ENCODE measurements around the gene ZCCHC10. TPM values are rescaled to one million over a fixed set of nuclear protein-coding genes. Genes with fewer than 3 reads are reported as not detected.

The ZCCHC10 gene
- total and polyA plus RNA-seq, 2 donors (not counting 1 experiment from before 2014, with no cell fraction given), result 7.4 to 33.1 TPM

DNA sequence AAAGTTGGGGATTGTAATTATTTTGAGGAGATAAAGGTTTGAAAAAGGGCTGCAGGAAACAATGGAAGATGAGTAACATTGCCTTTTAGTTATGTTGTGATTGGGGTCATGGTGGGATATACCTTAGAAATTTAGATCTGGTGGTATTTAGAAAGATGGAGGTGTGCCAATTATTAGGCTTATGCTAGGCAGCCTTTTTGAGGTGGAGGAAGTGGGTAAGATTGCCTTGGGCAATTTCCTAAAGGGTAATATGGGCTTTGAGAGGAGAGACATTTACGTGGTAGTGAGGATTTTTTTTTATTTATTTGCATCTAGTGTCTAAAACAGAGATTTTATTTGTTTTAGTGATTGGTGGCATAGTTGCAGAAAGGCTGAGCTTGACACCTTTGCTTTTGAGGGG, 35.9 kb upstream of the ZCCHC10 start:
- Histone ChIP-seq H3K4me3 (replicated peaks in 1 of 4; ENCODE audit: control extremely low read depth in 1 of 4, insufficient read depth in 1 of 4, low read depth in 3 of 4, low read length in 4 of 4) (no peak overlapping the region), H3K79me2 (ENCODE audit: control insufficient read depth, insufficient read depth, low read length) (peaks cover 78% of the 10 kb centered on the region), H4K20me1 (ENCODE audit: control insufficient read depth, extremely low read depth, insufficient read depth, low read length) (peaks cover 5% of the 10 kb centered on the region), H3K9me3 (ENCODE audit: control insufficient read depth, insufficient read depth, low read depth, low read length) (no peaks in the 10 kb centered on the region), H3K27ac (ENCODE audit: insufficient read depth, low read length) (no peak overlapping the region), H2AFZ (ENCODE audit: low read length) (no peak overlapping the region), H3K9ac (ENCODE audit: insufficient read depth, low read length) (no peak overlapping the region), H3K36me3 (ENCODE audit: control insufficient read depth, insufficient read depth, low read length) (peaks cover 2% of the 10 kb centered on the region), H3K4me1 (ENCODE audit: control insufficient read depth, extremely low read depth, insufficient read depth, low read length) (no peaks in the 10 kb centered on the region), H3K4me2 (ENCODE audit: extremely low read depth, insufficient read depth, low read length) (no peak overlapping the region), H3K27me3 (ENCODE audit: control insufficient read depth, insufficient read depth, low read length) (no peaks in the 10 kb centered on the region)
- DNase-seq (ENCODE audit: low read depth in 2 of 2), result no peak
- TF ChIP-seq CTCF (conservative IDR thresholded peaks at IDR 0.05 in 1 of 2, IDR thresholded peaks at IDR 0.05 in 1 of 2; ENCODE audit: low read depth in 1 of 2, low read length in 2 of 2) (no peak), EZH2 (IDR thresholded peaks at IDR 0.05; ENCODE audit: low read length, missing control alignments) (no peak)

GRCh38 chr5:133059621-133060020, 33.3 kb upstream of the ZCCHC10 start:
- peaks cover 7% of the 10 kb centered on the region for H4K20me1 ChIP-seq (ENCODE audit: control insufficient read depth, extremely low read depth, insufficient read depth, low read length)

DNA sequence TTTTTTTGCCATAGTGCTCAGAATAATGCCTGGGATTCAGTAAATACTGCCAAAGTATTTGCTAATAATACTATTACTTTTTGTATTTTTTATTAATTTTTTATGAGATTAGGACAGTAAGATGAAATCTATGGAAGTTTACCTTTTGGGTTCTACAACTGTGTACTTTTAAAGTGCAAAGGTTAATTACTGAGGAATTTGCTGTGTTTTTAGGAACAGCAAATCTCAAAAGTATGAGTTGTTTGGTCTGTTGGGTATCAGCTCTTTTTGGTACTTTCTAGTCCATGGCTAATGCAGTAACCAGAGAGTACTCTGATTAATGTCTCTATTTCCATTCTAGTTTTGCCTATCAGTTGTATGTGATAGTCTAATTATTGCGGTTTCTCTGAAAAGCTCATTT, 30.5 kb upstream of the ZCCHC10 start:
- peaks cover 3% of the 10 kb centered on the region for H3K4me1 ChIP-seq (ENCODE audit: control insufficient read depth, extremely low read depth, insufficient read depth, low read length)
- no peak for DNase-seq (ENCODE audit: low read depth in 2 of 2)
- H3K36me3 ChIP-seq (ENCODE audit: control insufficient read depth, insufficient read depth, low read length), result no peaks in the 10 kb centered on the region
- no peak overlapping the region for H3K4me3 ChIP-seq (replicated peaks in 1 of 4; ENCODE audit: control extremely low read depth in 1 of 4, insufficient read depth in 1 of 4, low read depth in 3 of 4, low read length in 4 of 4)
- H3K9me3 ChIP-seq (ENCODE audit: control insufficient read depth, insufficient read depth, low read depth, low read length), result no peaks in the 10 kb centered on the region
- H3K9ac ChIP-seq (ENCODE audit: insufficient read depth, low read length), result no peak overlapping the region
- TF ChIP-seq CTCF (conservative IDR thresholded peaks at IDR 0.05 in 1 of 2, IDR thresholded peaks at IDR 0.05 in 1 of 2; ENCODE audit: low read depth in 1 of 2, low read length in 2 of 2) (no peak), EZH2 (IDR thresholded peaks at IDR 0.05; ENCODE audit: low read length, missing control alignments) (no peak)
- no peaks in the 10 kb centered on the region for H3K27me3 ChIP-seq (ENCODE audit: control insufficient read depth, insufficient read depth, low read length)
- peaks cover 96% of the 10 kb centered on the region for H3K79me2 ChIP-seq (ENCODE audit: control insufficient read depth, insufficient read depth, low read length)
- no peak overlapping the region for H3K27ac ChIP-seq (ENCODE audit: insufficient read depth, low read length)
- H4K20me1 ChIP-seq (ENCODE audit: control insufficient read depth, extremely low read depth, insufficient read depth, low read length), result peaks cover 7% of the 10 kb centered on the region
- no peak overlapping the region for H3K4me2 ChIP-seq (ENCODE audit: extremely low read depth, insufficient read depth, low read length)
- no peak overlapping the region for H2AFZ ChIP-seq (ENCODE audit: low read length)

More at GRCh38 chr5:133059621-133060020, 33.3 kb upstream of the ZCCHC10 start:
- Histone ChIP-seq H3K79me2 (ENCODE audit: control insufficient read depth, insufficient read depth, low read length) (peaks cover 92% of the 10 kb centered on the region), H2AFZ (ENCODE audit: low read length) (no peak overlapping the region), H3K9me3 (ENCODE audit: control insufficient read depth, insufficient read depth, low read depth, low read length) (no peaks in the 10 kb centered on the region), H3K4me2 (ENCODE audit: extremely low read depth, insufficient read depth, low read length) (no peak overlapping the region), H3K36me3 (ENCODE audit: control insufficient read depth, insufficient read depth, low read length) (no peaks in the 10 kb centered on the region), H3K27me3 (ENCODE audit: control insufficient read depth, insufficient read depth, low read length) (no peaks in the 10 kb centered on the region), H3K4me1 (ENCODE audit: control insufficient read depth, extremely low read depth, insufficient read depth, low read length) (no peaks in the 10 kb centered on the region), H3K4me3 (replicated peaks in 1 of 4; ENCODE audit: control extremely low read depth in 1 of 4, insufficient read depth in 1 of 4, low read depth in 3 of 4, low read length in 4 of 4) (no peak overlapping the region), H3K27ac (ENCODE audit: insufficient read depth, low read length) (no peak overlapping the region), H3K9ac (ENCODE audit: insufficient read depth, low read length) (no peak overlapping the region)
- TF ChIP-seq CTCF (conservative IDR thresholded peaks at IDR 0.05 in 1 of 2, IDR thresholded peaks at IDR 0.05 in 1 of 2; ENCODE audit: low read depth in 1 of 2, low read length in 2 of 2), result no peak
- TF ChIP-seq EZH2 (IDR thresholded peaks at IDR 0.05; ENCODE audit: low read length, missing control alignments), result no peak
- no peak for DNase-seq (ENCODE audit: low read depth in 2 of 2)

All from fibroblast of lung (primary cell).